H9 (cell line): Measurements from ENCODE around the gene TBC1D7. TPM values are rescaled to one million over a fixed set of nuclear protein-coding genes. Genes with fewer than 3 reads are reported as not detected.

Source experiments
- DNase-seq: peaks from one replicate; pipeline ENCODE4 v3.0.0-alpha.2; 2017
- H2AFZ ChIP-seq: one replicate; pipeline ENCODE4 v1.6.1; 2013; ENCODE audit warnings: mild to moderate bottlenecking, low read length, control low read depth, moderate library complexity
- H2AK5ac ChIP-seq: 2 replicates; pipeline ENCODE4 v1.6.1; 2013; ENCODE audit warnings: low read length, control low read depth, mixed read lengths; ENCODE audit not compliant: insufficient read length
- H2BK120ac ChIP-seq: one replicate; pipeline ENCODE4 v1.6.1; 2013; ENCODE audit warnings: low read depth, mild to moderate bottlenecking, low read length, control low read depth, inconsistent platforms; ENCODE audit not compliant: poor library complexity, severe bottlenecking
- H2BK12ac ChIP-seq: 2 replicates; pipeline ENCODE4 v1.6.1; 2013; ENCODE audit warnings: low read length, control low read depth, mixed read lengths, low read depth; ENCODE audit not compliant: insufficient read length
- H2BK15ac ChIP-seq: 2 replicates; pipeline ENCODE4 v1.6.1; 2013; ENCODE audit warnings: low read depth, low read length, control low read depth
- H2BK20ac ChIP-seq: one replicate; pipeline ENCODE4 v1.6.1; 2013; ENCODE audit warnings: low read depth, mild to moderate bottlenecking, low read length, control low read depth, inconsistent platforms; ENCODE audit not compliant: poor library complexity, severe bottlenecking
- H2BK5ac ChIP-seq: 2 replicates; pipeline ENCODE4 v1.6.1; 2013; ENCODE audit warnings: low read length, control low read depth, mixed read lengths; ENCODE audit not compliant: insufficient read length
- H3K14ac ChIP-seq: 2 replicates; pipeline ENCODE4 v1.6.1; 2013; ENCODE audit warnings: low read length, control low read depth; ENCODE audit not compliant: insufficient read depth
- H3K18ac ChIP-seq: 2 replicates; pipeline ENCODE4 v1.6.1; 2013; ENCODE audit warnings: low read depth, mild to moderate bottlenecking, mixed read lengths, low read length, control low read depth; ENCODE audit not compliant: insufficient read length
- H3K23ac ChIP-seq: 2 replicates; pipeline ENCODE4 v1.6.1; 2013; ENCODE audit warnings: low read length, control low read depth, mixed read lengths, low read depth; ENCODE audit not compliant: insufficient read length
- H3K23me2 ChIP-seq: 2 replicates; pipeline ENCODE4 v1.6.1; 2013; ENCODE audit warnings: low read depth, mild to moderate bottlenecking, mixed read lengths, low read length, control low read depth; ENCODE audit not compliant: insufficient read length, poor library complexity, severe bottlenecking
- H3K27ac ChIP-seq: 2 replicates; pipeline ENCODE4 v1.5.1; 2013; ENCODE audit warnings: low read length, control low read depth, mixed read lengths, low read depth; ENCODE audit not compliant: insufficient read length
- H3K27me3 ChIP-seq: 2 replicates; pipeline ENCODE4 v1.6.1; 2013; ENCODE audit warnings: low read length, control low read depth, inconsistent platforms; ENCODE audit not compliant: insufficient read depth
- H3K4ac ChIP-seq: 2 replicates; pipeline ENCODE4 v1.6.1; 2013; ENCODE audit warnings: low read depth, mild to moderate bottlenecking, control low read depth, inconsistent platforms, low read length, moderate library complexity
- H3K4me1 ChIP-seq: 2 replicates; pipeline ENCODE4 v1.6.1; 2013; ENCODE audit warnings: low read length, control low read depth, inconsistent platforms; ENCODE audit not compliant: insufficient read depth
- H3K4me2 ChIP-seq: 2 replicates; pipeline ENCODE4 v1.6.1; 2013; ENCODE audit warnings: low read length, control low read depth, mixed read lengths; ENCODE audit not compliant: insufficient read length, insufficient read depth
- H3K56ac ChIP-seq: 2 replicates; pipeline ENCODE4 v1.6.1; 2013; ENCODE audit warnings: low read depth, mild to moderate bottlenecking, mixed read lengths, low read length, control low read depth; ENCODE audit not compliant: insufficient read length
- H3K79me1 ChIP-seq: 2 replicates; pipeline ENCODE4 v1.6.1; 2013; ENCODE audit warnings: low read depth, mild to moderate bottlenecking, moderate library complexity, low read length, control low read depth, inconsistent platforms; ENCODE audit not compliant: insufficient read depth, poor library complexity, severe bottlenecking
- H3K79me2 ChIP-seq: 2 replicates; pipeline ENCODE4 v1.6.1; 2013; ENCODE audit warnings: low read length, control low read depth, inconsistent platforms; ENCODE audit not compliant: insufficient read depth
- H3K9ac ChIP-seq: 2 replicates; pipeline ENCODE4 v1.6.1; 2013; ENCODE audit warnings: low read length, control low read depth, mixed read lengths; ENCODE audit not compliant: insufficient read length; ENCODE audit errors: extremely low read depth
- H3K9me3 ChIP-seq: one replicate; pipeline ENCODE4 v1.6.1; 2013; ENCODE audit warnings: low read depth, low read length, inconsistent platforms; ENCODE audit not compliant: control insufficient read depth
- H3T11ph ChIP-seq: one replicate; pipeline ENCODE4 v1.6.1; 2013; ENCODE audit warnings: mild to moderate bottlenecking, low read length, control low read depth, inconsistent platforms
- H4K20me1 ChIP-seq: one replicate; pipeline ENCODE4 v1.6.1; 2013; ENCODE audit not compliant: control insufficient read depth, insufficient read length, insufficient read depth
- H4K5ac ChIP-seq: 2 replicates; pipeline ENCODE4 v1.6.1; 2013; ENCODE audit warnings: low read depth, mild to moderate bottlenecking, mixed read lengths, low read length, control low read depth; ENCODE audit not compliant: insufficient read length
- H4K8ac ChIP-seq: replicated peaks from 2 replicates; pipeline ENCODE4 v1.6.1; 2013; ENCODE audit warnings: low read length, control low read depth, mixed read lengths, low read depth; ENCODE audit not compliant: insufficient read length
- H4K91ac ChIP-seq: 2 replicates; pipeline ENCODE4 v1.6.1; 2013; ENCODE audit warnings: low read depth, mild to moderate bottlenecking, moderate library complexity, mixed read lengths, low read length, control low read depth; ENCODE audit not compliant: insufficient read length
- H3K27ac Mint-ChIP-seq, 3 experiments: 2 replicates in 2 of 3; 3 replicates in 1 of 3; pipeline ENCODE4 v1.8.0; 2020 to 2021; ENCODE audit warnings: mixed read lengths in 3 of 3, mild to moderate bottlenecking in 1 of 3, moderate library complexity in 1 of 3
- H3K27me3 Mint-ChIP-seq: 2 replicates; pipeline ENCODE4 v1.8.0; 2021; ENCODE audit warnings: low read depth, mild to moderate bottlenecking, moderate library complexity, mixed read lengths
- H3K36me3 Mint-ChIP-seq, 3 experiments: 2 replicates in 2 of 3; 3 replicates in 1 of 3; pipeline ENCODE4 v1.8.0; 2020 to 2021; ENCODE audit warnings: low read depth in 3 of 3, mixed read lengths in 3 of 3; ENCODE audit not compliant: insufficient read depth in 1 of 3
- H3K4me1 Mint-ChIP-seq, 2 experiments: 2 replicates each; pipeline ENCODE4 v1.8.0; 2020; ENCODE audit warnings: mixed read lengths in 2 of 2
- H3K4me3 Mint-ChIP-seq, 2 experiments: 2 replicates in 1 of 2; 3 replicates in 1 of 2; pipeline ENCODE4 v1.8.0; 2020 to 2021; ENCODE audit warnings: mild to moderate bottlenecking in 2 of 2, mixed read lengths in 2 of 2, moderate library complexity in 1 of 2
- H3K9me3 Mint-ChIP-seq, 2 experiments: 2 replicates in 1 of 2; 3 replicates in 1 of 2; pipeline ENCODE4 v1.8.0; 2020; ENCODE audit warnings: mild to moderate bottlenecking in 2 of 2, mixed read lengths in 2 of 2, moderate library complexity in 1 of 2
- CTCF ChIP-seq: fragments of 200-600 bp; sonication (generic); conservative IDR thresholded peaks from 3 replicates; pipeline ENCODE4 v1.8.0; 2021; ENCODE audit warnings: antibody characterized with exemption, mild to moderate bottlenecking
- WGBS: extraction: QIAGEN DNeasy Blood & Tissue Kit; methylation state at CpG from one replicate; pipeline ENCODE4 v1.1.7; 2013; ENCODE audit warnings: missing lambda C conversion rate, low lambda C conversion rate, mixed read lengths; ENCODE audit not compliant: insufficient read length; ENCODE audit errors: extremely low coverage; 5-methylcytosine and 5-hydroxymethylcytosine counted together
- total RNA-seq: library from RNA; stranded (reverse); gene quantifications from 2 replicates; pipeline ENCODE4 v1.2.1, GENCODE V29; 2021

Gene TBC1D7
- total RNA-seq, 1 experiment from 2014 or later = 33.9 TPM

- H3K56ac ChIP-seq = no peak overlapping the region
- 0 out of 5 replicates have a peak, but pooled peaks cover 0 to 2% of the 10 kb centered on the region in 2 experiments for H3K9me3 Mint-ChIP-seq
- H3K23ac ChIP-seq = no peak overlapping the region
- H3K27ac ChIP-seq = no peak overlapping the region
- H3K79me2 ChIP-seq = no peaks in the 10 kb centered on the region
- no peak overlapping the region for H2BK120ac ChIP-seq
- H4K91ac ChIP-seq = no peak overlapping the region
- H3K14ac ChIP-seq = no peak overlapping the region
- H2AFZ ChIP-seq = no peak overlapping the region
- no peak overlapping the region for H3K4me3 Mint-ChIP-seq
- no peak overlapping the region for H3K4me2 ChIP-seq
- H3K23me2 ChIP-seq = no peaks in the 10 kb centered on the region
- no peak overlapping the region for H2BK5ac ChIP-seq
- no CpG with 5 or more reads among the region's 2 CpGs for WGBS
- no peak overlapping the region for H3K4ac ChIP-seq
- no peak overlapping the region for H3K9ac ChIP-seq
- no peaks in the 10 kb centered on the region; the same call in 1 of the 2 replicates for H3K4me1 ChIP-seq
- H2AK5ac ChIP-seq = no peak overlapping the region
- H4K8ac ChIP-seq = no peak overlapping the region
- no peak overlapping the region for H2BK12ac ChIP-seq
- H3K36me3 Mint-ChIP-seq = no peaks in the 10 kb centered on the region
- no peaks in the 10 kb centered on the region for H3K27me3 ChIP-seq
- no peak overlapping the region for H4K5ac ChIP-seq
- no peak overlapping the region for H3T11ph ChIP-seq
- H3K27ac Mint-ChIP-seq = no peak overlapping the region
- DNase-seq = no peak
- no peaks in the 10 kb centered on the region for H3K79me1 ChIP-seq
- no peaks in the 10 kb centered on the region for H3K9me3 ChIP-seq
- no peak for TF ChIP-seq CTCF
- no peak overlapping the region for H2BK20ac ChIP-seq
- no peaks in the 10 kb centered on the region for H4K20me1 ChIP-seq
- H2BK15ac ChIP-seq = no peak overlapping the region
- H3K4me1 Mint-ChIP-seq = peaks cover 15 to 35% of the 10 kb centered on the region in 2 experiments
- H3K18ac ChIP-seq = no peak overlapping the region
- H3K27me3 Mint-ChIP-seq = no peaks in the 10 kb centered on the region; the same call in 1 of the 2 replicates
Measured at GRCh38 chr6:13377054-13377758, 48.9 kb upstream of the TBC1D7 start.
